Measurements from ENCODE around the gene PIEZO1. TPM values are rescaled to one million over a fixed set of nuclear protein-coding genes. Genes with fewer than 3 reads are reported as not detected.

PIEZO1 gene
- total RNA-seq, 1 experiment from 2014 or later: 224 TPM

- Histone ChIP-seq H2AFZ (ENCODE audit: low read depth, low read length, poor library complexity, severe bottlenecking) (no peak overlapping the region), H3K4me2 (ENCODE audit: low read length) (no peak overlapping the region), H3K27ac (ENCODE audit: low read depth, low read length) (no peak overlapping the region; the same call in 1 of the 2 replicates), H3K9me3 (ENCODE audit: control insufficient read depth in 1 of 2, insufficient read depth in 1 of 2, low read depth in 1 of 2, low read length in 2 of 2) (no peaks in the 10 kb centered on the region), H3K9me2 (ENCODE audit: insufficient read depth) (no peaks in the 10 kb centered on the region), H3K9ac (ENCODE audit: low read length) (no peak overlapping the region), H3K79me2 (ENCODE audit: insufficient read depth, low read length) (peaks cover 11% of the 10 kb centered on the region; the same call in 1 of the 2 replicates), H3K36me3 (ENCODE audit: control insufficient read depth in 1 of 2, insufficient read depth in 2 of 2, low read length in 2 of 2) (peaks cover 45 to 69% of the 10 kb centered on the region in 2 experiments; a peak in 3 of 4 replicates), H3K4me1 (ENCODE audit: control insufficient read depth in 1 of 2, insufficient read depth in 2 of 2, low read length in 2 of 2) (peaks cover 0 to 5% of the 10 kb centered on the region in 2 experiments; a peak in 1 of 4 replicates), H4K20me1 (ENCODE audit: insufficient read depth) (0 out of 2 replicates have a peak, but pooled peaks cover 3% of the 10 kb centered on the region), H3K27me3 (ENCODE audit: insufficient read depth, low read length) (no peaks in the 10 kb centered on the region), H3K4me3 (replicated peaks in 1 of 2; ENCODE audit: low read depth in 1 of 2, low read length in 2 of 2) (no peak overlapping the region)
- BruUV-seq (replicated peaks): no TSS peak
- ATAC-seq (no peak), DNase-seq (ENCODE audit: low read depth, low spot score) (no peak)
- POLR2A ChIA-PET: interaction anchor here (0.6 kb wide), 1 partner anchor 15 kb away, joined by 3 read pairs; no protein-coding TSS in a partner anchor
- intact Hi-C loops (cut with micrococcal nuclease): no loop called here
- CTCF ChIA-PET: interaction anchor here (0.8 kb wide), 1 partner anchor 22 kb away, joined by 4 read pairs; no protein-coding TSS in a partner anchor
- no peak for TF ChIP-seq ZFX (IDR thresholded peaks at IDR 0.05)
- TF ChIP-seq CEBPB (IDR thresholded peaks at IDR 0.05; ENCODE audit: low read depth): no peak
- no peak for TF ChIP-seq POLR2AphosphoS5 (IDR thresholded peaks at IDR 0.05; ENCODE audit: low read depth, low read length)
- TF ChIP-seq MAX (IDR thresholded peaks at IDR 0.05): no peak
- no peak for TF ChIP-seq EGR1 (IDR thresholded peaks at IDR 0.05; ENCODE audit: low read depth)
- TF ChIP-seq ZNF274 (IDR thresholded peaks at IDR 0.05; ENCODE audit: low read depth, low read length): no peak
- TF ChIP-seq ATF3 (IDR thresholded peaks at IDR 0.05): no peak
- TF ChIP-seq EZH2phosphoT487 (IDR thresholded peaks at IDR 0.05; ENCODE audit: borderline replicate concordance): no peak
- TF ChIP-seq YY1 (IDR thresholded peaks at IDR 0.05; ENCODE audit: extremely low read depth, insufficient replicate concordance, low read depth, low read length): no peak
- no peak for TF ChIP-seq ZBTB33 (IDR thresholded peaks at IDR 0.05; ENCODE audit: extremely low read depth, insufficient replicate concordance, low read length)
- TF ChIP-seq SIN3A (IDR thresholded peaks at IDR 0.05; ENCODE audit: low read depth): no peak
- RAD21 ChIA-PET (ENCODE audit: low non-redundant PET in 1 of 2, low total read pairs in 2 of 2, uncharacterized antibody in 2 of 2, unreplicated experiment in 2 of 2): no interaction called here
Measured at GRCh38 chr16:88715312-88716190, 69.5 kb downstream of the PIEZO1 start.

Measured in HCT116 (cell line).